Measurements from ENCODE around the gene FANCM.

Gene FANCM, protein sequence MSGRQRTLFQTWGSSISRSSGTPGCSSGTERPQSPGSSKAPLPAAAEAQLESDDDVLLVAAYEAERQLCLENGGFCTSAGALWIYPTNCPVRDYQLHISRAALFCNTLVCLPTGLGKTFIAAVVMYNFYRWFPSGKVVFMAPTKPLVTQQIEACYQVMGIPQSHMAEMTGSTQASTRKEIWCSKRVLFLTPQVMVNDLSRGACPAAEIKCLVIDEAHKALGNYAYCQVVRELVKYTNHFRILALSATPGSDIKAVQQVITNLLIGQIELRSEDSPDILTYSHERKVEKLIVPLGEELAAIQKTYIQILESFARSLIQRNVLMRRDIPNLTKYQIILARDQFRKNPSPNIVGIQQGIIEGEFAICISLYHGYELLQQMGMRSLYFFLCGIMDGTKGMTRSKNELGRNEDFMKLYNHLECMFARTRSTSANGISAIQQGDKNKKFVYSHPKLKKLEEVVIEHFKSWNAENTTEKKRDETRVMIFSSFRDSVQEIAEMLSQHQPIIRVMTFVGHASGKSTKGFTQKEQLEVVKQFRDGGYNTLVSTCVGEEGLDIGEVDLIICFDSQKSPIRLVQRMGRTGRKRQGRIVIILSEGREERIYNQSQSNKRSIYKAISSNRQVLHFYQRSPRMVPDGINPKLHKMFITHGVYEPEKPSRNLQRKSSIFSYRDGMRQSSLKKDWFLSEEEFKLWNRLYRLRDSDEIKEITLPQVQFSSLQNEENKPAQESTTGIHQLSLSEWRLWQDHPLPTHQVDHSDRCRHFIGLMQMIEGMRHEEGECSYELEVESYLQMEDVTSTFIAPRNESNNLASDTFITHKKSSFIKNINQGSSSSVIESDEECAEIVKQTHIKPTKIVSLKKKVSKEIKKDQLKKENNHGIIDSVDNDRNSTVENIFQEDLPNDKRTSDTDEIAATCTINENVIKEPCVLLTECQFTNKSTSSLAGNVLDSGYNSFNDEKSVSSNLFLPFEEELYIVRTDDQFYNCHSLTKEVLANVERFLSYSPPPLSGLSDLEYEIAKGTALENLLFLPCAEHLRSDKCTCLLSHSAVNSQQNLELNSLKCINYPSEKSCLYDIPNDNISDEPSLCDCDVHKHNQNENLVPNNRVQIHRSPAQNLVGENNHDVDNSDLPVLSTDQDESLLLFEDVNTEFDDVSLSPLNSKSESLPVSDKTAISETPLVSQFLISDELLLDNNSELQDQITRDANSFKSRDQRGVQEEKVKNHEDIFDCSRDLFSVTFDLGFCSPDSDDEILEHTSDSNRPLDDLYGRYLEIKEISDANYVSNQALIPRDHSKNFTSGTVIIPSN (N-terminal part only)

GRCh38 chr14:45135659-45136395 is at the start of gene FANCM:
FANCM (plus strand) TSS chr14:45135930; CDS start chr14:45136032, 102 bp downstream.
- peak within 1 kb of the TSS; percentile 100 for H3K4me3 Mint-ChIP-seq
- H3K27ac Mint-ChIP-seq: peak within 1 kb of the TSS; percentile 95
- no peaks in the 10 kb centered on the region for H3K27me3 Mint-ChIP-seq
- no peaks in the 10 kb centered on the region for H3K9me3 Mint-ChIP-seq
- peak; percentile 63 for ATAC-seq
- H3K4me1 Mint-ChIP-seq: peaks cover 52% of the 10 kb centered on the region
- H3K36me3 Mint-ChIP-seq: no peaks in the 10 kb centered on the region

DNA sequence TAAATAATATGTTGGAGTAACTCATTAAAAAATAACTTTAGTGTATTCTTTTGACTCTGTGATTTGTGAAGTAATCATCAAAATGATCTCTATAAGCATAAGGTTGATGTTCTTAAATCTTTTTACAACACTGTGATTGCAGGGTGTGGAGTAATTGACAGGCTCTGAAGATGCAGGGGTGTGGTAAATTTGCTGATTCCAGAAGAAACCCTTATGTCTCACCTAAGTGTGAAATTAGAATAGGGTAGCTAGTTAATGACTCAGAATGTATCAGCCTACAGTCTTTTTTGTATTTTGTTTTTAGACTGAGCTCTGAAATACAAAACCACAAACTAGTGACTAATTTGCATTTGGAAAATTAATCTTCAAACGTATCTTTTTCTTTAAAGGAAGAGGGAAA is 45.9 kb upstream of the FANCM start:
- peaks cover 8% of the 10 kb centered on the region for H3K36me3 Mint-ChIP-seq
- H3K27ac Mint-ChIP-seq: no peak overlapping the region
- H3K27me3 Mint-ChIP-seq: no peaks in the 10 kb centered on the region
- no peak overlapping the region for H3K4me3 Mint-ChIP-seq
- ATAC-seq: peak; percentile 65
- H3K4me1 Mint-ChIP-seq: peaks cover 75% of the 10 kb centered on the region
- no peaks in the 10 kb centered on the region for H3K9me3 Mint-ChIP-seq

- H3K36me3 Mint-ChIP-seq: peaks cover 23% of the 10 kb centered on the region
- no peak for ATAC-seq
- no peaks in the 10 kb centered on the region for H3K9me3 Mint-ChIP-seq
- H3K4me3 Mint-ChIP-seq: no peak overlapping the region
- peaks cover 56% of the 10 kb centered on the region for H3K4me1 Mint-ChIP-seq
- no peak overlapping the region for H3K27ac Mint-ChIP-seq
- H3K27me3 Mint-ChIP-seq: no peaks in the 10 kb centered on the region
These were observed 44.0 kb upstream of the FANCM start for GRCh38 chr14:45091710-45092109.

DNA sequence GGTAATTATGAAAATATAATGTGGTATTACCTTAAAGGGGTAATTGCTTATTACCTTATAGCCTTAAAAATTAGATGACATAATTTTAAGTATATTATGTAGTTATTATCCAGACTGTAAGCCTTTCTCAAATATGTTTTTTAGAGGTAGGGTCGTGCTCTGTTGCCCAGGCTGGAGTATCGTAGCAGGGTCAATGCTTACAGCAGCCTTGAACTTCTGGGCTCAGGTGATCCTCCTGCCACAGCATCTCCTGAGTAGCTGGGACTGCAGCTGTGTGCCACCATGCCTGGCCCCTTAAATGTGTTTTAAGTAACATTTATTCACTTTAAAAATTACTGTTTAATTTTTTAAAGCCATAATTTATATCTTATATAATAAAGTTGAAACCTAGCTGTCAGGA is 41.5 kb upstream of the FANCM start:
- no peak overlapping the region for H3K4me3 Mint-ChIP-seq
- no peak overlapping the region for H3K27ac Mint-ChIP-seq
- H3K9me3 Mint-ChIP-seq: no peaks in the 10 kb centered on the region
- peaks cover 33% of the 10 kb centered on the region for H3K4me1 Mint-ChIP-seq
- no peaks in the 10 kb centered on the region for H3K27me3 Mint-ChIP-seq
- no peak for ATAC-seq
- H3K36me3 Mint-ChIP-seq: peaks cover 35% of the 10 kb centered on the region

DNA sequence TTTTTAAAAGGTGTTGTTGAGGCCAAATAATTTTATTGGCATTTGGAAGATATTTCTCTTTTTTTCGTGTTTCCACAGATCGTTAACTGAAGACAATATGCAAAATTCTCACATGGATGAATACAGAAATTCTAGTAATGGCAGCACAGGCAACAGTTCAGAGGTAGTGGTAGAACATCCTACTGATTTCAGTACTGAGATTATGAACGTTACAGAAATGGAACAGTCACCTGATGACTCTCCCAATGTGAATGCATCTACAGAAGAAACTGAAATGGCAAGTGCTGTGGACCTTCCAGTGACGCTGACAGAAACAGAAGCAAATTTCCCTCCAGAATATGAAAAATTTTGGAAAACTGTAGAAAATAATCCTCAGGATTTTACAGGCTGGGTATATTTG is 40.6 kb upstream of the FANCM start:
- Mint-ChIP-seq H3K4me1 (peaks cover 24% of the 10 kb centered on the region), H3K36me3 (peaks cover 42% of the 10 kb centered on the region), H3K27me3 (no peaks in the 10 kb centered on the region), H3K4me3 (no peak overlapping the region), H3K9me3 (no peaks in the 10 kb centered on the region), H3K27ac (no peak overlapping the region)
- ATAC-seq: no peak

- Mint-ChIP-seq H3K4me3 (no peak overlapping the region), H3K36me3 (peaks cover 52% of the 10 kb centered on the region), H3K4me1 (peaks cover 21% of the 10 kb centered on the region), H3K27me3 (no peaks in the 10 kb centered on the region), H3K9me3 (no peaks in the 10 kb centered on the region), H3K27ac (no peak overlapping the region)
- ATAC-seq: no peak
These were observed 39.5 kb upstream of the FANCM start for GRCh38 chr14:45096218-45096617.

DNA sequence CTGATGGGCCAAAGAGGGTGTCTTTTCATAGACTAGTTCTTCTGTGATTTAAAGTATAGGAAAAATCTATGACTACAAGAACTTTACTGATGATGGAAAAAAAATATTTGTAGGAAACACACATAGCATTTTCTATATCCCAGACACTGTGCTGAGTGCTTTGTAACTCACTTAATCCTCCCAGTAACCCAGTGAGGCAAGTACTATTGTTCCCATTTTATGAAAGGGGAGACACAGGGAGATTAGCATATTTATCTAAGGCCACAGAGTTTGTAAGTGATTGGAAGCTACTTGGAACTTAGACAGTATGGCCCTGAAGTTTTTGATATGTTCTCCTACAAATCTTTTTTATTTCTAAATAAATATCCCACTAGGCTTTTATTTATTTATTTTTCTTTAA is 31.9 kb upstream of the FANCM start:
- peaks cover 52% of the 10 kb centered on the region for H3K36me3 Mint-ChIP-seq
- no peak overlapping the region for H3K27ac Mint-ChIP-seq
- H3K4me3 Mint-ChIP-seq: no peak overlapping the region

GRCh38 chr14:45104561-45104960 is 31.2 kb upstream of the FANCM start:
- Mint-ChIP-seq H3K27ac (no peak overlapping the region), H3K9me3 (no peaks in the 10 kb centered on the region), H3K4me3 (no peak overlapping the region), H3K4me1 (peaks cover 7% of the 10 kb centered on the region), H3K36me3 (peaks cover 48% of the 10 kb centered on the region), H3K27me3 (no peaks in the 10 kb centered on the region)
- ATAC-seq: no peak

More for the DNA sequence above, 31.9 kb upstream of the FANCM start:
- no peaks in the 10 kb centered on the region for H3K27me3 Mint-ChIP-seq
- no peak for ATAC-seq
- no peaks in the 10 kb centered on the region for H3K9me3 Mint-ChIP-seq
- peaks cover 7% of the 10 kb centered on the region for H3K4me1 Mint-ChIP-seq

- Mint-ChIP-seq H3K36me3 (peaks cover 39% of the 10 kb centered on the region), H3K4me3 (no peak overlapping the region), H3K4me1 (peaks cover 6% of the 10 kb centered on the region), H3K9me3 (no peaks in the 10 kb centered on the region), H3K27ac (peak overlapping the region; percentile 61), H3K27me3 (no peaks in the 10 kb centered on the region)
- ATAC-seq: no peak
These were observed 22.6 kb upstream of the FANCM start for GRCh38 chr14:45112896-45113781.

- Mint-ChIP-seq H3K4me3 (no peak overlapping the region), H3K9me3 (no peaks in the 10 kb centered on the region), H3K4me1 (peaks cover 6% of the 10 kb centered on the region), H3K27me3 (no peaks in the 10 kb centered on the region), H3K36me3 (peaks cover 38% of the 10 kb centered on the region), H3K27ac (no peak overlapping the region)
- ATAC-seq: no peak
These were observed 21.4 kb upstream of the FANCM start for GRCh38 chr14:45114327-45114726.

- H3K4me3 Mint-ChIP-seq: no peak overlapping the region
- no peak for ATAC-seq
- peaks cover 35% of the 10 kb centered on the region for H3K36me3 Mint-ChIP-seq
- H3K9me3 Mint-ChIP-seq: no peaks in the 10 kb centered on the region
- no peaks in the 10 kb centered on the region for H3K27me3 Mint-ChIP-seq
- H3K27ac Mint-ChIP-seq: no peak overlapping the region
- H3K4me1 Mint-ChIP-seq: peaks cover 2% of the 10 kb centered on the region
These were observed 17.1 kb upstream of the FANCM start for GRCh38 chr14:45118594-45118993.

- Mint-ChIP-seq H3K27me3 (no peaks in the 10 kb centered on the region), H3K4me3 (no peak overlapping the region), H3K36me3 (peaks cover 37% of the 10 kb centered on the region), H3K4me1 (no peaks in the 10 kb centered on the region), H3K9me3 (no peaks in the 10 kb centered on the region), H3K27ac (peak overlapping the region; percentile 34)
- ATAC-seq: no peak
These were observed 15.6 kb upstream of the FANCM start for GRCh38 chr14:45120096-45120495.

DNA sequence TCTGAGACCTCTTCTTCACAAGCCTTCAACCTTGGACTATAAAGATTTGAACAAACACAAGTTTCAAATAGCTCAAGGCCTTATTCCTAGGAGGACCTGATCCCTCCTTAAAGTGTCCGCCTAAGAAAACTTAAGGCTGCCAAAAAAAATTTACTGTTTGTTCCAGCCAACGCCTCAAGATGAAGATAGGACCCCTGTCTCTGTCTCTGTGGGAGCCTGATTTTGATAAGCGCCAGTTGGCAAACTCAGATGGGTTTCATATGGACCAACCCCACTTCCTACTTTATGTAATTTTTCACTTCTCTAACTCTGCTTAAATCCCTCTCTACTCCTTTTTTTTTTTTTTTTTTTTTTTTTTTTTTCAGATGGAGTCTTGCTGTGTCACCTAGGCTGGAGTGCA is 12.5 kb upstream of the FANCM start:
- H3K9me3 Mint-ChIP-seq: no peaks in the 10 kb centered on the region
- no peak overlapping the region for H3K4me3 Mint-ChIP-seq
- H3K36me3 Mint-ChIP-seq: peaks cover 50% of the 10 kb centered on the region
- no peak for ATAC-seq
- no peak overlapping the region for H3K27ac Mint-ChIP-seq
- no peaks in the 10 kb centered on the region for H3K4me1 Mint-ChIP-seq
- no peaks in the 10 kb centered on the region for H3K27me3 Mint-ChIP-seq

DNA sequence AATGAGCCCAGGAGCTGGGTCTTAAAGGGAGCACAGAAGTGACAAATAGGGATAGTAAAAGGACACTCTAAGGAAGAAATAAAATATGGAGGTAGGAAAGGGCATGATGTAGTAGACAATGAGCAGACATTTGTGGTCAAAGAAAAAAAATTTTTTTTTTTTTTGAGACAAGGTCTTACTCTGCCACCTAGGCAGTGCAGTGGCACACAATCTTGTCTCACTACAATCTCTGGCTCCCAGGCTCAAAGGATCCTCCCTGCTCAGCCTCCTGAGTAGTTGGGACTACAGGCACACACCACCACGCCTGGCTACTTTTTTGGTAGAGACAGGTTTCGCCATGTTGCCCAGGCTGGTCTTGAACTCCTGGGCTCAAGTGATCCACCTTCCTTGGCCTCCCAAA is 10.0 kb upstream of the FANCM start:
- peaks cover 41% of the 10 kb centered on the region for H3K36me3 Mint-ChIP-seq
- ATAC-seq: no peak

More for the DNA sequence above, 10.0 kb upstream of the FANCM start:
- Mint-ChIP-seq H3K27me3 (no peaks in the 10 kb centered on the region), H3K9me3 (no peaks in the 10 kb centered on the region), H3K4me3 (no peak overlapping the region), H3K4me1 (peaks cover 1% of the 10 kb centered on the region), H3K27ac (no peak overlapping the region)

Measured in stimulated activated memory B cell treated with anti-CD40 and anti-IgM and Interleukin-4, amounts not matched to agents 10 μg/mL and 1 μg/mL and 100 μg/mL, for 72 hours (primary cell).